ENCODE measurements around the gene FXYD3.

Gene FXYD3

GRCh38 chr19:35081201-35081600, 34.4 kb upstream of the FXYD3 start:
- WGBS, result 81% methylated on average over 6 of the region's 6 CpGs

GRCh38 chr19:35083691-35084508, 31.7 kb upstream of the FXYD3 start:
- no peak overlapping the region for H2AFZ ChIP-seq (ENCODE audit: low read depth, low read length)
- H3K18ac ChIP-seq (ENCODE audit: low read depth in 1 of 2, low read length in 2 of 2), result no peak overlapping the region
- no peaks in the 10 kb centered on the region for H3K9me3 ChIP-seq (ENCODE audit: control insufficient read depth, low read length)
- H3K4me3 ChIP-seq (ENCODE audit: insufficient read depth in 1 of 2, low read depth in 1 of 2, low read length in 2 of 2), result no peak overlapping the region
- no peaks in the 10 kb centered on the region for H3K36me3 ChIP-seq (ENCODE audit: control insufficient read depth in 1 of 2, insufficient read depth in 2 of 2, low read depth in 1 of 2, low read length in 2 of 2)
- H2BK120ac ChIP-seq (ENCODE audit: low read depth, low read length), result no peak overlapping the region
- H4K8ac ChIP-seq (ENCODE audit: low read length), result no peak overlapping the region
- no peak overlapping the region for H2BK12ac ChIP-seq (ENCODE audit: low read length in 2 of 2)
- H3K4ac ChIP-seq (ENCODE audit: low read depth in 1 of 2, low read length in 2 of 2), result no peak overlapping the region
- peak overlapping the region in 1 of 2 experiments; percentile 63 for H3K23ac ChIP-seq (ENCODE audit: low read length in 2 of 2)
- no peak for DNase-seq
- H3K4me2 ChIP-seq (ENCODE audit: low read length, poor library complexity, severe bottlenecking), result no peak overlapping the region
- no peak overlapping the region for H4K91ac ChIP-seq (ENCODE audit: low read length)
- H3K14ac ChIP-seq (ENCODE audit: low read length in 2 of 2), result no peak overlapping the region
- H3K4me1 ChIP-seq (ENCODE audit: control insufficient read depth, insufficient read depth, low read depth, low read length), result peaks cover 7% of the 10 kb centered on the region
- no peak overlapping the region for H3K27ac ChIP-seq (ENCODE audit: low read length, poor library complexity, severe bottlenecking)
- no peaks in the 10 kb centered on the region for H3K79me1 ChIP-seq (replicated peaks; ENCODE audit: low read length, poor library complexity, severe bottlenecking)
- no peak overlapping the region for H2BK15ac ChIP-seq (ENCODE audit: low read depth, poor library complexity, severe bottlenecking)
- H2AK5ac ChIP-seq (ENCODE audit: low read length, severe bottlenecking), result no peak overlapping the region
- WGBS, result 87% methylated on average over 15 of the region's 15 CpGs
- no peak overlapping the region for H2BK5ac ChIP-seq (ENCODE audit: low read depth, low read length, poor library complexity, severe bottlenecking)
- H3K9ac ChIP-seq (ENCODE audit: low read length), result no peak overlapping the region
- H3K27me3 ChIP-seq (ENCODE audit: control insufficient read depth in 1 of 2, insufficient read depth in 1 of 2, low read length in 2 of 2), result peaks cover 0 to 50% of the 10 kb centered on the region in 2 experiments

More at GRCh38 chr19:35081201-35081600, 34.4 kb upstream of the FXYD3 start:
- Histone ChIP-seq H3K9me3 (ENCODE audit: control insufficient read depth, low read length) (no peaks in the 10 kb centered on the region), H3K9ac (ENCODE audit: low read length) (no peak overlapping the region), H3K27ac (ENCODE audit: low read length, poor library complexity, severe bottlenecking) (no peak overlapping the region), H2AK5ac (ENCODE audit: low read length, severe bottlenecking) (no peak overlapping the region), H3K27me3 (ENCODE audit: control insufficient read depth in 1 of 2, insufficient read depth in 1 of 2, low read length in 2 of 2) (peaks cover 4 to 61% of the 10 kb centered on the region in 2 experiments), H3K14ac (ENCODE audit: low read length in 2 of 2) (no peak overlapping the region), H2BK120ac (ENCODE audit: low read depth, low read length) (no peak overlapping the region), H3K36me3 (ENCODE audit: control insufficient read depth in 1 of 2, insufficient read depth in 2 of 2, low read depth in 1 of 2, low read length in 2 of 2) (no peaks in the 10 kb centered on the region), H3K23ac (ENCODE audit: low read length in 2 of 2) (no peak overlapping the region), H4K91ac (ENCODE audit: low read length) (no peak overlapping the region), H2BK12ac (ENCODE audit: low read length in 2 of 2) (no peak overlapping the region), H3K4me2 (ENCODE audit: low read length, poor library complexity, severe bottlenecking) (no peak overlapping the region), H3K18ac (ENCODE audit: low read depth in 1 of 2, low read length in 2 of 2) (no peak overlapping the region), H2AFZ (ENCODE audit: low read depth, low read length) (no peak overlapping the region), H3K4me1 (ENCODE audit: control insufficient read depth, insufficient read depth, low read depth, low read length) (no peaks in the 10 kb centered on the region), H3K4me3 (ENCODE audit: insufficient read depth in 1 of 2, low read depth in 1 of 2, low read length in 2 of 2) (no peak overlapping the region), H2BK5ac (ENCODE audit: low read depth, low read length, poor library complexity, severe bottlenecking) (no peak overlapping the region), H2BK15ac (ENCODE audit: low read depth, poor library complexity, severe bottlenecking) (no peak overlapping the region), H4K8ac (ENCODE audit: low read length) (no peak overlapping the region), H3K4ac (ENCODE audit: low read depth in 1 of 2, low read length in 2 of 2) (no peak overlapping the region), H3K79me1 (replicated peaks; ENCODE audit: low read length, poor library complexity, severe bottlenecking) (no peaks in the 10 kb centered on the region)
- DNase-seq, result no peak

- Histone ChIP-seq H3K18ac (ENCODE audit: low read depth in 1 of 2, low read length in 2 of 2) (no peak overlapping the region), H3K9me3 (ENCODE audit: control insufficient read depth, low read length) (no peaks in the 10 kb centered on the region), H3K27me3 (ENCODE audit: control insufficient read depth in 1 of 2, insufficient read depth in 1 of 2, low read length in 2 of 2) (peaks cover 0 to 44% of the 10 kb centered on the region in 2 experiments), H3K4me1 (ENCODE audit: control insufficient read depth, insufficient read depth, low read depth, low read length) (peaks cover 7% of the 10 kb centered on the region), H2AFZ (ENCODE audit: low read depth, low read length) (no peak overlapping the region), H2AK5ac (ENCODE audit: low read length, severe bottlenecking) (no peak overlapping the region), H3K14ac (ENCODE audit: low read length in 2 of 2) (no peak overlapping the region), H4K91ac (ENCODE audit: low read length) (no peak overlapping the region), H3K4ac (ENCODE audit: low read depth in 1 of 2, low read length in 2 of 2) (no peak overlapping the region), H2BK120ac (ENCODE audit: low read depth, low read length) (no peak overlapping the region), H3K4me3 (ENCODE audit: insufficient read depth in 1 of 2, low read depth in 1 of 2, low read length in 2 of 2) (no peak overlapping the region), H3K79me1 (replicated peaks; ENCODE audit: low read length, poor library complexity, severe bottlenecking) (no peaks in the 10 kb centered on the region), H2BK5ac (ENCODE audit: low read depth, low read length, poor library complexity, severe bottlenecking) (no peak overlapping the region), H3K36me3 (ENCODE audit: control insufficient read depth in 1 of 2, insufficient read depth in 2 of 2, low read depth in 1 of 2, low read length in 2 of 2) (no peaks in the 10 kb centered on the region), H2BK15ac (ENCODE audit: low read depth, poor library complexity, severe bottlenecking) (no peak overlapping the region), H2BK12ac (ENCODE audit: low read length in 2 of 2) (no peak overlapping the region), H4K8ac (ENCODE audit: low read length) (no peak overlapping the region), H3K4me2 (ENCODE audit: low read length, poor library complexity, severe bottlenecking) (no peak overlapping the region), H3K23ac (ENCODE audit: low read length in 2 of 2) (no peak overlapping the region), H3K27ac (ENCODE audit: low read length, poor library complexity, severe bottlenecking) (no peak overlapping the region), H3K9ac (ENCODE audit: low read length) (no peak overlapping the region)
- no peak for DNase-seq
- WGBS, result 74% methylated on average over 3 of the region's 3 CpGs
Observed at GRCh38 chr19:35084509-35084762, 31.2 kb upstream of the FXYD3 start.

GRCh38 chr19:35085947-35086346, 29.7 kb upstream of the FXYD3 start:
- H2AK5ac ChIP-seq (ENCODE audit: low read length, severe bottlenecking), result no peak overlapping the region
- H3K4ac ChIP-seq (ENCODE audit: low read depth in 1 of 2, low read length in 2 of 2), result no peak overlapping the region
- H3K27ac ChIP-seq (ENCODE audit: low read length, poor library complexity, severe bottlenecking), result no peak overlapping the region
- no peak overlapping the region for H2BK12ac ChIP-seq (ENCODE audit: low read length in 2 of 2)
- no peak overlapping the region for H2BK5ac ChIP-seq (ENCODE audit: low read depth, low read length, poor library complexity, severe bottlenecking)
- no peak overlapping the region for H4K8ac ChIP-seq (ENCODE audit: low read length)
- H3K4me1 ChIP-seq (ENCODE audit: control insufficient read depth, insufficient read depth, low read depth, low read length), result peaks cover 10% of the 10 kb centered on the region
- no peak overlapping the region for H4K91ac ChIP-seq (ENCODE audit: low read length)
- WGBS, result 89% methylated on average over 6 of the region's 6 CpGs
- H3K18ac ChIP-seq (ENCODE audit: low read depth in 1 of 2, low read length in 2 of 2), result no peak overlapping the region
- H3K4me2 ChIP-seq (ENCODE audit: low read length, poor library complexity, severe bottlenecking), result no peak overlapping the region
- H3K9me3 ChIP-seq (ENCODE audit: control insufficient read depth, low read length), result no peaks in the 10 kb centered on the region
- DNase-seq, result no peak
- no peak overlapping the region for H3K9ac ChIP-seq (ENCODE audit: low read length)
- H3K4me3 ChIP-seq (ENCODE audit: insufficient read depth in 1 of 2, low read depth in 1 of 2, low read length in 2 of 2), result no peak overlapping the region
- no peak overlapping the region for H2BK120ac ChIP-seq (ENCODE audit: low read depth, low read length)
- peaks cover 0 to 46% of the 10 kb centered on the region in 2 experiments for H3K27me3 ChIP-seq (ENCODE audit: control insufficient read depth in 1 of 2, insufficient read depth in 1 of 2, low read length in 2 of 2)
- no peak overlapping the region for H3K23ac ChIP-seq (ENCODE audit: low read length in 2 of 2)
- no peak overlapping the region for H2AFZ ChIP-seq (ENCODE audit: low read depth, low read length)
- no peaks in the 10 kb centered on the region for H3K36me3 ChIP-seq (ENCODE audit: control insufficient read depth in 1 of 2, insufficient read depth in 2 of 2, low read depth in 1 of 2, low read length in 2 of 2)
- no peak overlapping the region for H3K14ac ChIP-seq (ENCODE audit: low read length in 2 of 2)
- H3K79me1 ChIP-seq (replicated peaks; ENCODE audit: low read length, poor library complexity, severe bottlenecking), result no peaks in the 10 kb centered on the region
- no peak overlapping the region for H2BK15ac ChIP-seq (ENCODE audit: low read depth, poor library complexity, severe bottlenecking)

Data from mesenchymal stem cell (in vitro differentiated cells and primary cell).